Left renal pelvis (tissue), 4 donors: ENCODE data around the gene LATS1. TPM values are rescaled to one million over a fixed set of nuclear protein-coding genes. Genes with fewer than 3 reads are reported as not detected.
A peak's percentile ranks its signal among the peaks of the same experiment; 100 is the strongest.
"Not testable (repeated sequence)": the region's sequence is repeated elsewhere in the genome, so short reads cannot be mapped to it uniquely, and the experiment has no call there.

Experiments
- DNase-seq, 4 donors: peaks; one replicate each; pipeline ENCODE4 v3.0.0-alpha.2; 2013; ENCODE audit warnings: low read depth in 4 of 4, low spot score in 3 of 4
- polyA plus RNA-seq, 4 donors: library from polyadenylated mRNA; unstranded; fragments of 120-200 nt; gene quantifications; one replicate each; pipeline ENCODE4 v1.2.1, GENCODE V29; 2013; ENCODE audit not compliant: insufficient read length in 4 of 4

LATS1 gene
- polyA plus RNA-seq, 4 donors = 30.5 to 41.3 (median 33.9) TPM

GRCh38 chr6:149680503-149680902 is 37.4 kb downstream of the LATS1 start:
- DNase-seq = no peak

GRCh38 chr6:149672265-149672664 is 45.6 kb downstream of the LATS1 start:
- not testable (repeated sequence) for DNase-seq

GRCh38 chr6:149660028-149660427 is 57.9 kb downstream of the LATS1 start:
- no peak for DNase-seq

GRCh38 chr6:149657441-149657840 is 60.5 kb downstream of the LATS1 start:
- DNase-seq = no peak

GRCh38 chr6:149651056-149651455 is 66.8 kb downstream of the LATS1 start:
- no peak for DNase-seq

- peak; percentile 59 to 68 (median 63) for DNase-seq
Observed at GRCh38 chr6:149648148-149649145, 69.5 kb downstream of the LATS1 start, which contains the start of gene KATNA1. Gene KATNA1 (minus strand): TSS chr6:149648714. CDS start chr6:149638547, 10,167 bp downstream.

- no peak for DNase-seq
Observed at GRCh38 chr6:149646599-149646998, 71.3 kb downstream of the LATS1 start.

- no peak for DNase-seq
Observed at GRCh38 chr6:149642829-149643580, 74.9 kb downstream of the LATS1 start.

- DNase-seq = no peak
Observed at GRCh38 chr6:149636124-149636523, 81.8 kb downstream of the LATS1 start.

GRCh38 chr6:149634315-149634714 is 83.6 kb downstream of the LATS1 start:
- DNase-seq = no peak

GRCh38 chr6:149628875-149629510 is 88.9 kb downstream of the LATS1 start:
- DNase-seq = no peak

- no peak for DNase-seq
Observed at GRCh38 chr6:149627672-149628071, 90.2 kb downstream of the LATS1 start.

GRCh38 chr6:149615805-149616204 is 102.1 kb downstream of the LATS1 start:
- DNase-seq = no peak

- DNase-seq = no peak
Observed at GRCh38 chr6:149614337-149614736, 103.6 kb downstream of the LATS1 start.

- no peak for DNase-seq
Observed at GRCh38 chr6:149608381-149608982, 109.4 kb downstream of the LATS1 start.

Other genes with a start within 250 kb of the LATS1 start
- gene ZC3H12D, start 233.1 kb downstream of the LATS1 start, polyA plus RNA-seq = under 1 TPM; 0.20 to 0.55 (median 0.25) TPM
- 10 to 100 TPM; 50.0 to 72.2 (median 60.7) TPM for gene PPIL4, start 172.1 kb downstream of the LATS1 start, polyA plus RNA-seq
- 10 to 100 TPM; 80.7 to 97.7 (median 89.9) TPM for gene GINM1, start 151.7 kb downstream of the LATS1 start, polyA plus RNA-seq
- 10 to 100 TPM; 23.3 to 33.9 (median 29.7) TPM for gene KATNA1, start 69.4 kb downstream of the LATS1 start, polyA plus RNA-seq
- gene NUP43, start 28.4 kb upstream of the LATS1 start, polyA plus RNA-seq = 10 to 100 TPM; 28.7 to 45.6 (median 44.3) TPM
- 100 to 1,000 TPM in 1 of 4 donors, 10 to 100 TPM in 3; 71.9 to 102 (median 89.6) TPM for gene PCMT1, start 31.6 kb upstream of the LATS1 start, polyA plus RNA-seq
- 10 to 100 TPM; 33.3 to 49.1 (median 36.2) TPM for gene LRP11, start 146.3 kb upstream of the LATS1 start, polyA plus RNA-seq
- gene RAET1E, start 180.0 kb upstream of the LATS1 start, polyA plus RNA-seq = under 1 TPM in 3 of 4 donors, not detected in 1; 0.24 to 0.45 (median 0.44) TPM
- gene RAET1G, start 205.0 kb upstream of the LATS1 start, polyA plus RNA-seq = 1 to 10 TPM in 2 of 4 donors, under 1 TPM in 2; 0.38 to 1.5 (median 1.1) TPM
- gene ULBP2, start 223.9 kb upstream of the LATS1 start, polyA plus RNA-seq = under 1 TPM; 0.33 to 0.92 (median 0.52) TPM
- gene ULBP1, start 245.8 kb upstream of the LATS1 start, polyA plus RNA-seq = 1 to 10 TPM in 2 of 4 donors, under 1 TPM in 2; 0.76 to 2.0 (median 1.2) TPM